ES-I3 (cell line): ENCODE results near the gene DDI2.
A peak's percentile ranks its signal among the peaks of the same experiment; 100 is the strongest.

Source experiments
- H3K36me3 ChIP-seq: 2 replicates; pipeline ENCODE4 v1.6.1; 2013; ENCODE audit warnings: mild to moderate bottlenecking, low read length, control low read depth, moderate library complexity; ENCODE audit not compliant: insufficient read depth
- H3K4me1 ChIP-seq: 2 replicates; pipeline ENCODE4 v1.6.1; 2013; ENCODE audit warnings: mild to moderate bottlenecking, control low read depth, low read length; ENCODE audit not compliant: insufficient read depth
- H3K9ac ChIP-seq: 2 replicates; pipeline ENCODE4 v1.6.1; 2013; ENCODE audit warnings: low read depth, mild to moderate bottlenecking, low read length, moderate library complexity
- H3K9me3 ChIP-seq: 2 replicates; pipeline ENCODE4 v1.6.1; 2013; ENCODE audit warnings: mild to moderate bottlenecking, low read length, moderate library complexity; ENCODE audit not compliant: control insufficient read depth, insufficient read depth

Gene DDI2

GRCh38 chr1:15617173-15618076, at the start of gene DDI2:
TSS of gene DDI2 (plus strand) at chr1:15617458. CDS start at chr1:15617671, 213 bp downstream.
- Histone ChIP-seq H3K9me3 (no peaks in the 10 kb centered on the region), H3K4me1 (peaks cover 9% of the 10 kb centered on the region), H3K36me3 (0 out of 2 replicates have a peak, but pooled peaks cover 3% of the 10 kb centered on the region), H3K9ac (peak within 1 kb of the TSS; percentile 99)

- Histone ChIP-seq H3K36me3 (peaks cover 31% of the 10 kb centered on the region), H3K9me3 (no peaks in the 10 kb centered on the region), H3K4me1 (no peaks in the 10 kb centered on the region), H3K9ac (no peak overlapping the region)
Measured at GRCh38 chr1:15568387-15569073, 48.7 kb upstream of the DDI2 start.

- no peaks in the 10 kb centered on the region for H3K4me1 ChIP-seq
- no peaks in the 10 kb centered on the region for H3K9me3 ChIP-seq
- H3K36me3 ChIP-seq: peaks cover 21% of the 10 kb centered on the region
- no peak overlapping the region for H3K9ac ChIP-seq
Measured at GRCh38 chr1:15570861-15571260, 46.4 kb upstream of the DDI2 start.

- H3K36me3 ChIP-seq: peaks cover 17% of the 10 kb centered on the region
- H3K9me3 ChIP-seq: no peaks in the 10 kb centered on the region
- no peaks in the 10 kb centered on the region for H3K4me1 ChIP-seq
- H3K9ac ChIP-seq: no peak overlapping the region
Measured at GRCh38 chr1:15571266-15571665, 46.0 kb upstream of the DDI2 start.

- peaks cover 3% of the 10 kb centered on the region for H3K36me3 ChIP-seq
- no peaks in the 10 kb centered on the region for H3K4me1 ChIP-seq
- no peaks in the 10 kb centered on the region for H3K9me3 ChIP-seq
- H3K9ac ChIP-seq: no peak overlapping the region
Measured at GRCh38 chr1:15573477-15573876, 43.8 kb upstream of the DDI2 start.

GRCh38 chr1:15574741-15575140, 42.5 kb upstream of the DDI2 start:
- Histone ChIP-seq H3K36me3 (no peaks in the 10 kb centered on the region; the same call in 1 of the 2 replicates), H3K4me1 (peaks cover 3% of the 10 kb centered on the region; the same call in 1 of the 2 replicates), H3K9ac (no peak overlapping the region), H3K9me3 (no peaks in the 10 kb centered on the region)

GRCh38 chr1:15575549-15576150, 41.6 kb upstream of the DDI2 start:
- H3K9ac ChIP-seq: no peak overlapping the region
- peaks cover 3% of the 10 kb centered on the region; the same call in 1 of the 2 replicates for H3K4me1 ChIP-seq
- no peaks in the 10 kb centered on the region for H3K9me3 ChIP-seq

GRCh38 chr1:15577691-15578090, 39.6 kb upstream of the DDI2 start:
- H3K36me3 ChIP-seq: no peaks in the 10 kb centered on the region
- no peaks in the 10 kb centered on the region for H3K9me3 ChIP-seq
- peaks cover 3% of the 10 kb centered on the region; the same call in 1 of the 2 replicates for H3K4me1 ChIP-seq
- H3K9ac ChIP-seq: no peak overlapping the region

More at GRCh38 chr1:15575549-15576150, 41.6 kb upstream of the DDI2 start:
- H3K36me3 ChIP-seq: no peaks in the 10 kb centered on the region; the same call in 1 of the 2 replicates

GRCh38 chr1:15578921-15579682, 38.2 kb upstream of the DDI2 start:
- Histone ChIP-seq H3K9ac (no peak overlapping the region), H3K4me1 (peaks cover 3% of the 10 kb centered on the region; the same call in 1 of the 2 replicates), H3K36me3 (no peaks in the 10 kb centered on the region), H3K9me3 (no peaks in the 10 kb centered on the region)

GRCh38 chr1:15579683-15580047, 37.6 kb upstream of the DDI2 start:
- Histone ChIP-seq H3K36me3 (no peaks in the 10 kb centered on the region), H3K9me3 (no peaks in the 10 kb centered on the region), H3K4me1 (peaks cover 3% of the 10 kb centered on the region; the same call in 1 of the 2 replicates), H3K9ac (no peak overlapping the region)

- H3K9ac ChIP-seq: no peak overlapping the region
- peaks cover 2% of the 10 kb centered on the region; the same call in 1 of the 2 replicates for H3K36me3 ChIP-seq
- peaks cover 2% of the 10 kb centered on the region; the same call in 1 of the 2 replicates for H3K9me3 ChIP-seq
- peaks cover 3% of the 10 kb centered on the region; the same call in 1 of the 2 replicates for H3K4me1 ChIP-seq
Measured at GRCh38 chr1:15583016-15583706, 34.1 kb upstream of the DDI2 start.

- Histone ChIP-seq H3K4me1 (no peaks in the 10 kb centered on the region), H3K36me3 (peaks cover 3% of the 10 kb centered on the region; the same call in 1 of the 2 replicates), H3K9ac (peak within 1 kb of the TSS; percentile 90), H3K9me3 (peaks cover 3% of the 10 kb centered on the region; the same call in 1 of the 2 replicates)
Measured at GRCh38 chr1:15584489-15585363, 32.5 kb upstream of the DDI2 start, which contains the start of gene AGMAT. TSS of gene AGMAT (minus strand) at chr1:15585051. CDS start at chr1:15584967, 84 bp downstream.
